IMR-90 (cell line): ENCODE measurements around the gene DAGLA. TPM values are rescaled to one million over a fixed set of nuclear protein-coding genes. Genes with fewer than 3 reads are reported as not detected.

Source experiments
- ATAC-seq: fragments of 200-7000 bp; cut with Tn5 transposase; 2 replicates; pipeline ENCODE4 v1.9.1; 2020; ENCODE audit warnings: low read depth, mild to moderate bottlenecking, moderate library complexity
- BruUV-seq: library from RNA; stranded (reverse); fragments of 400-500 nt; replicated peaks from 2 replicates; lab custom pipeline; 2021; lab: Mats Ljungman, UMichigan
- CTCF ChIA-PET: fragments of 300-600 bp; formaldehyde crosslinking; extraction: SDS; loops from one replicate; lab custom pipeline; 2021; ENCODE audit warnings: antibody characterized with exemption; lab: Yijun Ruan, JAX
- POLR2A ChIA-PET: fragments of 300-600 bp; sonication (Branson Sonifier 250); formaldehyde crosslinking; loops from one replicate; lab custom pipeline; 2022; ENCODE audit warnings: antibody characterized with exemption; ENCODE audit not compliant: unreplicated experiment; lab: Charles Lee
- DNase-seq: peaks from one replicate; pipeline ENCODE4 v3.0.0; 2013
- H2AFZ ChIP-seq: replicated peaks from 2 replicates; pipeline ENCODE3; 2013; ENCODE audit warnings: low read length, mild to moderate bottlenecking; ENCODE audit not compliant: poor library complexity
- H2AK5ac ChIP-seq: 2 replicates; pipeline ENCODE4 v1.6.1; 2013; ENCODE audit warnings: low read depth, low read length, inconsistent platforms
- H2AK9ac ChIP-seq: replicated peaks from 2 replicates; pipeline ENCODE3; 2013; ENCODE audit warnings: mild to moderate bottlenecking, low read depth, low read length, moderate library complexity; ENCODE audit not compliant: poor library complexity
- H2BK120ac ChIP-seq: 2 replicates; pipeline ENCODE4 v1.6.1; 2013; ENCODE audit warnings: low read depth, low read length, inconsistent platforms
- H2BK15ac ChIP-seq: 3 replicates; pipeline ENCODE4 v1.6.1; 2013; ENCODE audit warnings: low read depth, low read length, inconsistent platforms
- H2BK20ac ChIP-seq: 2 replicates; pipeline ENCODE4 v1.6.1; 2013; ENCODE audit warnings: low read depth, mild to moderate bottlenecking, inconsistent platforms, low read length, moderate library complexity
- H2BK5ac ChIP-seq: 2 replicates; pipeline ENCODE4 v1.6.1; 2013; ENCODE audit warnings: mild to moderate bottlenecking, low read depth, low read length, inconsistent platforms; ENCODE audit not compliant: poor library complexity, severe bottlenecking
- H3K14ac ChIP-seq: replicated peaks from 2 replicates; pipeline ENCODE4 v1.6.1; 2013; ENCODE audit warnings: low read depth, low read length, inconsistent platforms
- H3K18ac ChIP-seq: 2 replicates; pipeline ENCODE4 v1.6.1; 2013; ENCODE audit warnings: low read depth, low read length, control low read depth
- H3K23ac ChIP-seq: 2 replicates; pipeline ENCODE4 v1.6.1; 2013; ENCODE audit warnings: low read depth, low read length, inconsistent platforms
- H3K27ac ChIP-seq: 2 replicates; pipeline ENCODE4 v1.5.1; 2013; ENCODE audit warnings: mild to moderate bottlenecking, control low read depth, low read length; ENCODE audit not compliant: insufficient read depth
- H3K27me3 ChIP-seq: 2 replicates; pipeline ENCODE4 v1.6.1; 2013; ENCODE audit warnings: low read length; ENCODE audit not compliant: control insufficient read depth, insufficient read depth
- H3K36me3 ChIP-seq: 2 replicates; pipeline ENCODE4 v1.6.1; 2013; ENCODE audit warnings: low read length, mixed read lengths; ENCODE audit not compliant: control insufficient read depth, insufficient read depth
- H3K4ac ChIP-seq: 2 replicates; pipeline ENCODE4 v1.6.1; 2013; ENCODE audit warnings: low read depth, low read length, inconsistent platforms
- H3K4me1 ChIP-seq: 2 replicates; pipeline ENCODE4 v1.6.1; 2013; ENCODE audit warnings: low read length, mixed read lengths; ENCODE audit not compliant: control insufficient read depth, insufficient read depth
- H3K4me2 ChIP-seq: 2 replicates; pipeline ENCODE4 v1.6.1; 2013; ENCODE audit warnings: low read depth, mild to moderate bottlenecking, control low read depth, low read length, moderate library complexity
- H3K4me3 ChIP-seq: 2 replicates; pipeline ENCODE4 v1.5.1; 2013; ENCODE audit warnings: low read depth, mild to moderate bottlenecking, control low read depth, low read length, moderate library complexity; ENCODE audit not compliant: insufficient read depth
- H3K56ac ChIP-seq: 2 replicates; pipeline ENCODE4 v1.6.1; 2013; ENCODE audit warnings: low read length, inconsistent platforms; ENCODE audit not compliant: insufficient read depth; ENCODE audit errors: extremely low read depth
- H3K79me1 ChIP-seq, 2 experiments: 2 replicates each; pipeline ENCODE4 v1.6.1; 2013; ENCODE audit warnings: low read length in 2 of 2, inconsistent platforms in 1 of 2, low read depth in 1 of 2
- H3K9ac ChIP-seq: 2 replicates; pipeline ENCODE4 v1.6.1; 2013; ENCODE audit warnings: low read depth, low read length, control low read depth
- H3K9me1 ChIP-seq: 2 replicates; pipeline ENCODE4 v1.6.1; 2013; ENCODE audit warnings: low read length, inconsistent platforms; ENCODE audit not compliant: insufficient read depth
- H3K9me3 ChIP-seq: 2 replicates; pipeline ENCODE4 v1.6.1; 2013; ENCODE audit warnings: low read length; ENCODE audit not compliant: control insufficient read depth, insufficient read depth
- H4K20me1 ChIP-seq: 2 replicates; pipeline ENCODE4 v1.6.1; 2013; ENCODE audit warnings: low read length, inconsistent platforms; ENCODE audit not compliant: insufficient read depth
- H4K5ac ChIP-seq: 2 replicates; pipeline ENCODE4 v1.6.1; 2013; ENCODE audit warnings: mild to moderate bottlenecking, low read depth, low read length, control low read depth
- H4K8ac ChIP-seq, 2 experiments: 2 replicates each; pipeline ENCODE4 v1.6.1; 2013; ENCODE audit warnings: low read depth in 2 of 2, low read length in 2 of 2, control low read depth in 1 of 2, inconsistent platforms in 1 of 2
- H4K91ac ChIP-seq: 2 replicates; pipeline ENCODE4 v1.6.1; 2013; ENCODE audit warnings: low read depth, low read length, inconsistent platforms; ENCODE audit not compliant: insufficient read depth
- CHD1 ChIP-seq: IDR thresholded peaks from 2 replicates; pipeline ENCODE4 v1.6.1; 2012; ENCODE audit warnings: low read depth, low read length, improper control_type of control experiment
- CTCF ChIP-seq: conservative IDR thresholded peaks from 2 replicates; pipeline ENCODE4 v1.5.1; 2012; ENCODE audit warnings: mild to moderate bottlenecking, low read depth, low read length, improper control_type of control experiment
- ELK1 ChIP-seq: fragments of 150-350 bp; IDR thresholded peaks from 2 replicates; pipeline ENCODE4 v1.6.1; 2016; ENCODE audit warnings: low read depth, mild to moderate bottlenecking, low read length, moderate library complexity, borderline replicate concordance
- POLR2A ChIP-seq: IDR thresholded peaks from 2 replicates; pipeline ENCODE4 v1.6.1; 2012; ENCODE audit warnings: mild to moderate bottlenecking, low read depth, low read length
- RCOR1 ChIP-seq: IDR thresholded peaks from 2 replicates; pipeline ENCODE4 v1.6.1; 2012; ENCODE audit warnings: mild to moderate bottlenecking, low read length, improper control_type of control experiment; ENCODE audit not compliant: insufficient replicate concordance
- USF2 ChIP-seq: fragments of 150-350 bp; IDR thresholded peaks from 2 replicates; pipeline ENCODE4 v1.6.1; 2017; ENCODE audit warnings: mild to moderate bottlenecking, antibody characterized with exemption, low read length, low read depth
- WGBS, 2 experiments: methylation state at CpG; one replicate each; pipeline versions ENCODE4 v1.1.5 to v1.1.7; 2013; ENCODE audit warnings: missing lambda C conversion rate in 2 of 2; ENCODE audit not compliant: insufficient read length in 1 of 2; ENCODE audit errors: extremely low coverage in 2 of 2; 5-methylcytosine and 5-hydroxymethylcytosine counted together
- dilution Hi-C: fragments of 300-500 bp; cut with HindIII; formaldehyde crosslinking; loops from one replicate; pipeline ENCODE4 v1.14.3; 2018; ENCODE audit warnings: low sequenced_read_pairs; ENCODE audit not compliant: unreplicated experiment
- in situ Hi-C: fragments of 300-500 bp; cut with MboI; formaldehyde crosslinking; loops from 3 replicates; pipeline ENCODE4 v1.14.3; 2019; ENCODE audit warnings: low sequenced_read_pairs, inconsistent platforms, mixed read lengths
- intact Hi-C: fragments of 100-400 bp; cut with micrococcal nuclease; formaldehyde crosslinking; loops from 2 replicates; pipeline ENCODE4 v1.10.0; 2022
- polyA plus RNA-seq, 3 experiments: library from polyadenylated mRNA; depleted of rRNA; stranded (reverse); fragments of >200 nt; gene quantifications; 2 replicates each; pipeline ENCODE4 v1.2.3, GENCODE V29; 2012; ENCODE audit warnings: low replicate concordance in 1 of 3
- total RNA-seq: library from RNA; depleted of rRNA; stranded (reverse); fragments of >200 nt; gene quantifications from 2 replicates; pipeline ENCODE4 v1.2.3, GENCODE V29; 2012

The DAGLA gene
- total and polyA plus RNA-seq, 2 of the 4 experiments (the other 2 are of a cell fraction), result 0.90 to 3.8 TPM

GRCh38 chr11:61671527-61671926 lies 8.7 kb upstream of the DAGLA start:
- ChIA-PET POLR2A (no interaction called here), CTCF (interaction anchor here (1.1 kb wide), 1 partner anchor 48 kb away, joined by 3 read pairs; no protein-coding TSS in a partner anchor)
- Histone ChIP-seq H2AK9ac (no peak overlapping the region), H2AK5ac (no peak overlapping the region), H3K4me2 (no peak overlapping the region), H3K36me3 (no peaks in the 10 kb centered on the region), H3K9ac (no peak overlapping the region), H3K4ac (no peak overlapping the region), H3K27ac (no peak overlapping the region), H4K91ac (no peak overlapping the region), H3K4me1 (no peaks in the 10 kb centered on the region), H3K4me3 (no peak overlapping the region), H3K23ac (no peak overlapping the region), H3K27me3 (peaks cover 64% of the 10 kb centered on the region), H2AFZ (no peak overlapping the region), H2BK20ac (no peak overlapping the region), H4K20me1 (no peaks in the 10 kb centered on the region), H3K9me1 (no peaks in the 10 kb centered on the region), H3K56ac (no peak overlapping the region), H2BK120ac (no peak overlapping the region), H4K5ac (no peak overlapping the region), H3K79me1 (no peaks in the 10 kb centered on the region), H3K14ac (no peak overlapping the region), H3K9me3 (no peaks in the 10 kb centered on the region), H2BK15ac (no peak overlapping the region), H3K18ac (no peak overlapping the region), H2BK5ac (no peak overlapping the region), H4K8ac (no peak overlapping the region)
- TF ChIP-seq CTCF (peak; percentile 27; the same call in 1 of the 2 replicates), CHD1 (no peak), POLR2A (no peak), USF2 (no peak), RCOR1 (no peak), ELK1 (no peak)
- dilution Hi-C loops (no loop called here), intact Hi-C loops (no loop called here), in situ Hi-C loops (no loop called here)
- BruUV-seq, result no TSS peak
- ATAC-seq (no peak), DNase-seq (no peak)
- WGBS, 2 experiments, result 41% methylated on average over 4 of the region's 5 CpGs; no CpG with 5 or more reads in 1 of the 2 experiments
